ENCODE results near the gene GLYR1. TPM values are rescaled to one million over a fixed set of nuclear protein-coding genes. Genes with fewer than 3 reads are reported as not detected.
"Not testable (repeated sequence)": the region's sequence is repeated elsewhere in the genome, so short reads cannot be mapped to it uniquely, and the experiment has no call there.

Gene GLYR1
- 47.2 TPM for polyA plus RNA-seq (2013, experiment 1 of 2)
- 44.9 TPM for polyA plus RNA-seq (2013, experiment 2 of 2)

DNA sequence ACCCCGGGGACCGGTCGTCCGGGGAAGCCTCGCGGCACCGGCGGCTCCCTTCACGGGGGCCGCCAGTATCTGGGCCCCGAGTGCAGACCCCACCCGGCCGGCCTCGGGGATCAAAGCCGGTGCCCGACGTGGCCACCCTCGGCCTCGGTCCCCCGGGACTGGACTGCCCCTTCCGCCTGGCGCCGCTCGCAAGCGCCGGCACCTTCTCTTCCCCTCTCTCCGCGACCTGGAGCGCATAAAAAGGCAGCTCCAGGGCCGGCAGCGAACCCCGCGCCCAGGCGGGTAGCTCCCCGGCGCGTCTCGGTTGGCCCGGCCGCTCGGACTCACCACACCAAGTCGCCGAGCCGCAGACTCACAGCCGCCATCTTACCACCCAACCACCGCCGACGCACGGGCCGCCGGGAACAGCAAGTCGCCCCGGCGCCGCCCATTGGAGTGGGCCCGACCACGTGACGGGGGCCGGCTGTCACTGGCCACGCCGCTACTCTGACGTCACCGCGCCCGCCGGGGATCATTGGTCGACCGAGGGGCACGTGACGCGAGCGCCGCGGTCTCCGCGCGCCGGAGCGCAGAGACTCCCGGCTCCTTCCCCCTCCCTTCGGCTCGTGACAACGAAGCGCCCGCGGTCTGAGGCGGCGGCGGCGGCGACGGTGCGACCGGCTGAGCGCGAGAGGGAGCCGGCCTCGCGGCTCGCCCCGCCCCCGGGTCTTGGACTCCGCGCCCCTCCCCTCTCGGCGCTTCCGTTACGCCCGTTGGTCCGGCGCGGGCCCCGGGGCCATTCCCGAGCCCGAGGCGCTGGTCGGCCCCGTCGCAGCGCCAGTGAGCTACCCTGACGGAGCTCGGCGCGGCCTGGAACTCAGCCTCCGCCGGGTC, at the start of gene GLYR1, which contains the start of gene UBN1:
Gene GLYR1 (minus strand): TSS at position 388 of the 873 bp plus-strand sequence. CDS start 23 bp downstream, at position 365.
Gene UBN1 (plus strand): TSS at position 581 of the 873 bp plus-strand sequence. CDS start 5,437 bp downstream, outside the sequence.
- H4K8ac ChIP-seq (ENCODE audit: low read length): peak within 1 kb of the TSS; percentile 89
- H2AK5ac ChIP-seq (ENCODE audit: low read length, severe bottlenecking): no peak within 1 kb of the TSS
- H3K9me3 ChIP-seq (ENCODE audit: control insufficient read depth, low read length): no peaks in the 10 kb centered on the region
- WGBS: under 1% methylated on average over 89 of the region's 126 CpGs
- H4K91ac ChIP-seq (ENCODE audit: low read length): peak within 1 kb of the TSS; percentile 78
- peaks cover 7% of the 10 kb centered on the region for H3K4me1 ChIP-seq (ENCODE audit: control insufficient read depth, insufficient read depth, low read depth, low read length)
- H2BK15ac ChIP-seq (ENCODE audit: low read depth, poor library complexity, severe bottlenecking): peak within 1 kb of the TSS; percentile 98
- peak within 1 kb of the TSS; percentile 93 to 97 for H3K18ac ChIP-seq (ENCODE audit: low read depth in 1 of 2, low read length in 2 of 2)
- H3K27me3 ChIP-seq (ENCODE audit: control insufficient read depth in 1 of 2, insufficient read depth in 1 of 2, low read length in 2 of 2): no peaks in the 10 kb centered on the region
- peak within 1 kb of the TSS; percentile 22 to 75 for H3K14ac ChIP-seq (ENCODE audit: low read length in 2 of 2)
- H3K79me1 ChIP-seq (replicated peaks; ENCODE audit: low read length, poor library complexity, severe bottlenecking): peaks cover 9% of the 10 kb centered on the region
- H3K4me2 ChIP-seq (ENCODE audit: low read length, poor library complexity, severe bottlenecking): peak within 1 kb of the TSS; percentile 71
- H2AFZ ChIP-seq (ENCODE audit: low read depth, low read length): peak within 1 kb of the TSS; percentile 85
- peaks cover 18 to 33% of the 10 kb centered on the region in 2 experiments for H3K36me3 ChIP-seq (ENCODE audit: control insufficient read depth in 1 of 2, insufficient read depth in 2 of 2, low read depth in 1 of 2, low read length in 2 of 2)
- peak within 1 kb of the TSS; percentile 98 for H2BK120ac ChIP-seq (ENCODE audit: low read depth, low read length)
- H3K9ac ChIP-seq (ENCODE audit: low read length): peak within 1 kb of the TSS; percentile 96
- H3K4me3 ChIP-seq (ENCODE audit: insufficient read depth in 1 of 2, low read depth in 1 of 2, low read length in 2 of 2): peak within 1 kb of the TSS; percentile 88 to 95
- H3K27ac ChIP-seq (ENCODE audit: low read length, poor library complexity, severe bottlenecking): peak within 1 kb of the TSS; percentile 65
- peak; percentile 97 for DNase-seq
- peak within 1 kb of the TSS; percentile 80 for H2BK5ac ChIP-seq (ENCODE audit: low read depth, low read length, poor library complexity, severe bottlenecking)
- peak within 1 kb of the TSS in 1 of 2 experiments; percentile 60 for H2BK12ac ChIP-seq (ENCODE audit: low read length in 2 of 2)
- peak within 1 kb of the TSS; percentile 92 to 96 for H3K4ac ChIP-seq (ENCODE audit: low read depth in 1 of 2, low read length in 2 of 2)
- peak within 1 kb of the TSS in 1 of 2 experiments; percentile 77 for H3K23ac ChIP-seq (ENCODE audit: low read length in 2 of 2)

DNA sequence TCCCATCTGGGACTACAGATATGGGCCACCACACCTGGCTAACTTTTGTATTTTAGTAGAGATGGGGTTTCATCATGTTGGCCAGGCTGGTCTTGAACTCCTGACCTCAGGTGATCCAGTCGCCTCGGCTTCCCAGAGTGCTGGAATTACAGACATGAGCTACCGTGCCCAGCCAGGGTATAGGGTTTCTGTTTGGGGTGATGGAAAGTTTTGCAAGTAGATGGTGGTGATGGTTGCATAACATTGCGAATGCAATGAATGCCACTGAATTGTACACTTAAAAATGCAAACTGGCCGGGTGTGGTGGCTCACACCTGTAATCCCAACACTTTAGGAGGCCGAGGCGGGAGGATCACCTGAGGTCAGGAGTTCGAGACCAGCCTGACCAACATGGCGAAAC, 49.7 kb upstream of the GLYR1 start:
- H3K27me3 ChIP-seq (ENCODE audit: control insufficient read depth in 1 of 2, insufficient read depth in 1 of 2, low read length in 2 of 2): not testable (repeated sequence)
- H3K4me1 ChIP-seq (ENCODE audit: control insufficient read depth, insufficient read depth, low read depth, low read length): peaks cover 18% of the 10 kb centered on the region

DNA sequence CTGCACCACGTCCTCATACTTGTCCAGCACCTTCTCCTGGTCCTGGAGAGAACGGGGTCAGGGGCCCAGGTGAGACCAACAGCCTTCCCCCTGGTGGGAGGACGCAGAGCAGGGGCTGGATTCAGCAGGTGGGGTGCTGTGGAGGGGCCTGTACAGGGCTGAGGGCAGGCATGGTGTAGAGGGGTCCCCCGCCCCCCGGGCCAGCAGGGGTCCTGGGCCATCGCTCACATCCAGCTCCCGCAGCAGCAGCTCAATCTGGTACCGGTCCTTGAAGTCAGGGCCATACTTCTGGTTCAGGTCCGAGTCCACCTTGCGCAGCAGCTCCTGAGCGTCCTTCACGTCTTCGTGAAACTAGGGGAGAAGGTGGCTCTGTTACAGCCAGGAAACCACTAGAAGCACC, 48.3 kb upstream of the GLYR1 start:
- H2BK15ac ChIP-seq (ENCODE audit: low read depth, poor library complexity, severe bottlenecking): no peak overlapping the region

More for the DNA sequence above, 49.7 kb upstream of the GLYR1 start:
- H3K36me3 ChIP-seq (ENCODE audit: control insufficient read depth in 1 of 2, insufficient read depth in 2 of 2, low read depth in 1 of 2, low read length in 2 of 2): peaks cover 67 to 95% of the 10 kb centered on the region in 2 experiments
- 95% methylated on average over 7 of the region's 9 CpGs for WGBS
- H3K23ac ChIP-seq (ENCODE audit: low read length in 2 of 2); H3K18ac ChIP-seq (ENCODE audit: low read depth in 1 of 2, low read length in 2 of 2); H3K4me3 ChIP-seq (ENCODE audit: insufficient read depth in 1 of 2, low read depth in 1 of 2, low read length in 2 of 2); H3K9ac ChIP-seq (ENCODE audit: low read length); H2BK5ac ChIP-seq (ENCODE audit: low read depth, low read length, poor library complexity, severe bottlenecking); H2BK120ac ChIP-seq (ENCODE audit: low read depth, low read length); DNase-seq; H3K27ac ChIP-seq (ENCODE audit: low read length, poor library complexity, severe bottlenecking); H2AFZ ChIP-seq (ENCODE audit: low read depth, low read length); H3K9me3 ChIP-seq (ENCODE audit: control insufficient read depth, low read length); H4K8ac ChIP-seq (ENCODE audit: low read length); H3K14ac ChIP-seq (ENCODE audit: low read length in 2 of 2); H3K79me1 ChIP-seq (replicated peaks; ENCODE audit: low read length, poor library complexity, severe bottlenecking); H3K4ac ChIP-seq (ENCODE audit: low read depth in 1 of 2, low read length in 2 of 2); H3K4me2 ChIP-seq (ENCODE audit: low read length, poor library complexity, severe bottlenecking); H2BK15ac ChIP-seq (ENCODE audit: low read depth, poor library complexity, severe bottlenecking); H2BK12ac ChIP-seq (ENCODE audit: low read length in 2 of 2); H4K91ac ChIP-seq (ENCODE audit: low read length); H2AK5ac ChIP-seq (ENCODE audit: low read length, severe bottlenecking): not testable (repeated sequence)

More for the DNA sequence above, 48.3 kb upstream of the GLYR1 start:
- no peak overlapping the region for H3K23ac ChIP-seq (ENCODE audit: low read length in 2 of 2)
- no peak overlapping the region for H2AK5ac ChIP-seq (ENCODE audit: low read length, severe bottlenecking)
- no peak overlapping the region for H3K14ac ChIP-seq (ENCODE audit: low read length in 2 of 2)
- no peak overlapping the region for H3K27ac ChIP-seq (ENCODE audit: low read length, poor library complexity, severe bottlenecking)
- no peak overlapping the region for H3K4ac ChIP-seq (ENCODE audit: low read depth in 1 of 2, low read length in 2 of 2)
- H2AFZ ChIP-seq (ENCODE audit: low read depth, low read length): no peak overlapping the region
- no peak overlapping the region for H3K4me3 ChIP-seq (ENCODE audit: insufficient read depth in 1 of 2, low read depth in 1 of 2, low read length in 2 of 2)
- DNase-seq: no peak
- no peak overlapping the region for H4K91ac ChIP-seq (ENCODE audit: low read length)
- H2BK120ac ChIP-seq (ENCODE audit: low read depth, low read length): no peak overlapping the region
- no peaks in the 10 kb centered on the region for H3K27me3 ChIP-seq (ENCODE audit: control insufficient read depth in 1 of 2, insufficient read depth in 1 of 2, low read length in 2 of 2)
- H3K18ac ChIP-seq (ENCODE audit: low read depth in 1 of 2, low read length in 2 of 2): no peak overlapping the region
- H4K8ac ChIP-seq (ENCODE audit: low read length): no peak overlapping the region
- H2BK12ac ChIP-seq (ENCODE audit: low read length in 2 of 2): no peak overlapping the region
- no peak overlapping the region for H3K9ac ChIP-seq (ENCODE audit: low read length)
- H3K36me3 ChIP-seq (ENCODE audit: control insufficient read depth in 1 of 2, insufficient read depth in 2 of 2, low read depth in 1 of 2, low read length in 2 of 2): peaks cover 75 to 98% of the 10 kb centered on the region in 2 experiments
- peaks cover 16% of the 10 kb centered on the region for H3K4me1 ChIP-seq (ENCODE audit: control insufficient read depth, insufficient read depth, low read depth, low read length)
- no peaks in the 10 kb centered on the region for H3K79me1 ChIP-seq (replicated peaks; ENCODE audit: low read length, poor library complexity, severe bottlenecking)
- 94% methylated on average over 13 of the region's 13 CpGs for WGBS
- no peak overlapping the region for H2BK5ac ChIP-seq (ENCODE audit: low read depth, low read length, poor library complexity, severe bottlenecking)
- peaks cover 5% of the 10 kb centered on the region for H3K9me3 ChIP-seq (ENCODE audit: control insufficient read depth, low read length)
- no peak overlapping the region for H3K4me2 ChIP-seq (ENCODE audit: low read length, poor library complexity, severe bottlenecking)
